Uterus (tissue), 2 donors: ENCODE measurements around the gene IDH3B.

ENCODE experiments used
- CTCF ChIP-seq, 4 experiments: fragments of 200-600 bp in 2 of 4; fragments of 450-650 bp in 2 of 4; sonication (generic) in 2 of 4; IDR thresholded peaks; one replicate each; pipeline ENCODE4 v1.5.1; 2016 to 2019; ENCODE audit warnings: antibody characterized with exemption in 4 of 4, mild to moderate bottlenecking in 2 of 4, moderate library complexity in 1 of 4
- POLR2A ChIP-seq, 2 donors: fragments of 450-650 bp; IDR thresholded peaks; one replicate each; pipeline ENCODE4 v1.6.1; 2016; ENCODE audit warnings: antibody characterized with exemption in 2 of 2, mild to moderate bottlenecking in 1 of 2, moderate library complexity in 1 of 2

GRCh38 chr20:2624190-2624589, 39.8 kb downstream of the IDH3B start:
- TF ChIP-seq CTCF (IDR thresholded peaks at IDR 0.05) (no peak), POLR2A (IDR thresholded peaks at IDR 0.05) (no peak)
